DMS153 (cell line): ENCODE data around the gene VIT.
"Not testable (repeated sequence)": the region's sequence is repeated elsewhere in the genome, so short reads cannot be mapped to it uniquely, and the experiment has no call there.

ENCODE experiments used
- DNase-seq: peaks from one replicate; lab custom pipeline; 2025; lab: John Stamatoyannopoulos, UW

The VIT gene

GRCh38 chr2:36678856-36679255 is 17.7 kb upstream of the VIT start:
- DNase-seq: no peak

DNA sequence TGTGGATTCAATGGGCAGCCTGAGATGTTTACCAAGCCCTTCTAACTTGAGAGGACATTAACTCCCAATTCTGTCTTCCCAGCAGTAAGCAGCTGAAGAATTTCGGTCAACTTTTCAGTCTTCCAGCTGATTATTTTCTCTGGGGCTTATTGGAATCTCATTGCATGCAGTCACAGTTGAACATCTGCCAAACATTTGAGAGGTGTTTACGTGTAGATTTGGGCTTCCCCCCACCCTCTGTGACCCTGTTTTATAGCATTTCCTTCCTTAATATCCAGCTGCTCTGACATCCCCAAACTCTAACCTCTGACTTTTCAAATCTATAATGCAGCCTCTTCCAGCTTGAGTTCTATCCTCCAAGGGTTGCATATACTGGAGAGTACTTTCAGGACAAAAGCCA is 16.5 kb upstream of the VIT start:
- no peak for DNase-seq

GRCh38 chr2:36682562-36682961 is 13.9 kb upstream of the VIT start:
- DNase-seq: no peak

DNA sequence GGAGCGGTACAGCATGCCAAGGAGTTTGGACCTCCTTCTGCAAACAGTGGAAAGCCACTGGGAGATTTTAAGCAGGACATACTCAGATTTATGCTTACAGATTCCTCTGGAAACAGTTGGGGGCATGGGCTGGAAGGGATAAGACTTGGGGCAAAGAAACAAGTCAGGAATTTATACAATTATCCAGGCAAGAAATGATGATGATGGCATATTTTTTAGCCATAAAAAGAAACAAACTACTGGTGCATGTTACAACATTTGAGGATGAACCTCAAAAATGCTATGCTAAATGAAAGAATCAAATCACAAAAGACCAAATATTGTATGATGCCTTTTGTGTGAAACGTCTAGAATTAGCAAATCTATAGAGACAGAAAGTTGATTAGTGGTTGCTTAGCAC is 13.5 kb upstream of the VIT start:
- DNase-seq: no peak

DNA sequence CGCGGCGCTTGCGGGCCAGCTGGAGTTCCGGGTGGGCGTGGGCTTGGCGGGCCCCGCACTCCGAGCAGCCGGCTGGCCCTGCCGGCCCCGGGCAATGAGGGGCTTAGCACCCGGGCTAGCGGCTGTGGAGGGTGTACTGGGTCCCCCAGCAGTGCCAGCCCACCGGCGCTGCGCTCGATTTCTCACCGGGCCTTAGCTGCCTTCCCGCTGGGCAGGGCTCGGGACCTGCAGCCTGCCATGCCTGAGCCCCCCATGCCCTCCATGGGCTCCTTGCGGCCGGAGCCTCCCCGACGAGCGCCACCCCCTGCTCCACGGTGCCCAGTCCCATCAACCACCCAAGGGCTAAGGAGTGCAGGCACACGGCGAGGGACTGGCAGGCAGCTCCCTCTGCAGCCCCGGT is 8.2 kb upstream of the VIT start:
- DNase-seq: not testable (repeated sequence)

DNA sequence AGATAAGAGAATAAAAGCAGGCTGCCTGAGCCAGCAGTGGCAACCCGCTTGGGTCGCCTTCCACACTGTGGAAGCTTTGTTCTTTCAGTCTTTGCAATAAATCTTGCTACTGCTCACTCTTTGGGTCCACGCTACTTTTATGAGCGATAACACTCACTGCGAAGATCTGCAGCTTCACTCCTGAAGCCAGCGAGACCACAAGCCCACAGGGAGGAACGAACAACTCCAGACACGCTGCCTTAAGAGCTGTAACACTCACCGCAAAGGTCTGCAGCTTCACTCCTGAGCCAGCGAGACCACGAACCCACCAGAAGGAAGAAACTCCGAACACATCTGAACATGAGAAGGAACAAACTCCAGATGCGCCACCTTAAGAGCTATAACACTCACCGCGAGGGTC is 7.5 kb upstream of the VIT start:
- not testable (repeated sequence) for DNase-seq

DNA sequence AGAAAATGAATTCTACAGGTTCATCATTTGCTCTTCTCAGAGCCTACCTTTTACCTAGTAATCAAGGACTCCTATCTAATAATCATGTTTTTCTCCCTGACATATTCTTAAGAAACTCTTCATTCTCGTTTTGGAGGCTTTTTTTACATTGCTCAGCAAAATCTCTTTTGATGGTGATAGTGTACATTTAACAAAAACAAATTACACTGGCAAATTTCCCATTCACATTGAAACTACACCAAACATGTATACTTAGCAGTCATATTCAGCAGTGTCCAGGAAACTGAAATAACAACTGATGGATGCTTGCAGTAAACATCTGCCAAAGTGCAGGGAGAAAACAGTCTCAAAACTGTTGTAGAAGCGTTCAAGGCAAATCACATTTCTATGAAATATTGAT is 4.4 kb upstream of the VIT start:
- no peak for DNase-seq

DNA sequence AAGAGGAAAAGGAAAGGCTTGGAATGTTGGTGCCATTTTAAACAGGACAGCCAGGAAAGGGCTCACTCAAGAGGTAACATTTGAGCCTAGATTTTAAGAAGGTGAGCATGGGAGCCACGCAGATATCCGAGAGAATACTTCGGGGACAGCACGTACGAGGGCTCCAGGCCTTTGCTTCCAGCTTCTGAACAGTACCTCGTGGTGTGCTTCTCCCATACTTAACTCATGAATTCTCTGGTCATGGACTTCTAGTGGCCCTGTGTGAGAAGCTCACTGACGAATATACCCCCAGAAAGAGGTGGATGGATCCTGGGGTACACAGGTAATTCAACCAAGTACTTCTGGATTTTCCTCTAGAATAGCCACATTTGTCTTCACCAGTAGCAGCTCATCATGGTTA is 2.7 kb upstream of the VIT start:
- DNase-seq: no peak

GRCh38 chr2:36695746-36696415 is 626 bp upstream of the VIT start:
- no peak for DNase-seq

GRCh38 chr2:36697424-36698066 is 1.0 kb downstream of the VIT start:
- no peak for DNase-seq

DNA sequence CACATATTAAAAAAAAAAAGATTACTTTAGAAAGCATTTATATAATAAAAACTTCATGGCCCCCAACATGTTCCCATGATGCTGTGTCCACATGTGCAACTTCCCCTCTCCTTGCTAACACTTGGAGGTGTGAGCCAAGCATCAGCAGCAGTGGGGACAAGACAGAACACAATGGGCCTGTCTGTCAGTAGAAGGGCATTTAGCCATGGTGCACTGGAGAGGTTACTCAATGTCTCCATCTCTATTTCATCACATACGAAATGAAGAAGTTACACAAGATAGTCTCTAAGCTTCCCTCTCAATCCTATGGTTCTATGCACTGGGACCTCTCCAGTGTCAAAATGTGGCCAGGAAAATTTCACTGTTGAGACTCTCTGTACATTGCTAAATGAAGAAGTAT is 2.5 kb downstream of the VIT start:
- no peak for DNase-seq

DNA sequence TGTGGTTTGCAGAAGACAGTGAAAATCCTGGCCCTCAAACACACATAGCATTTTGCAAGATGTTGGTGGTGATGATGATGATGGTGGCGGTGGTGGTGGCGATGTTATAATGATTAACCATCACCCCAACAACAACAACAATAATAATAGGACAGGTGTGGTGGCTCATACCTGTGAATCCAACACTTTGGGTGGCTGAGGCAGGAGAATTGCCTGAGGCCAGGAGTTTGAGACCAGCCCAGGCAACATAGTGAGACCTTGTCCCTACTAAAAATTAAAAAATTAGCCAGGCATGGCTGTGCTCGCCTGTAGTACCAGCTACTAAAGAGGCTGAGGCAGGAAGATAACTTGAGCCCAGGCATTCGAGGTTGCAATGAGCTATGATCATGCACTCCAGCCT is 3.8 kb downstream of the VIT start:
- no peak for DNase-seq

- no peak for DNase-seq
Measured at GRCh38 chr2:36701391-36701795, 4.9 kb downstream of the VIT start.

GRCh38 chr2:36701918-36702317 is 5.4 kb downstream of the VIT start:
- no peak for DNase-seq

DNA sequence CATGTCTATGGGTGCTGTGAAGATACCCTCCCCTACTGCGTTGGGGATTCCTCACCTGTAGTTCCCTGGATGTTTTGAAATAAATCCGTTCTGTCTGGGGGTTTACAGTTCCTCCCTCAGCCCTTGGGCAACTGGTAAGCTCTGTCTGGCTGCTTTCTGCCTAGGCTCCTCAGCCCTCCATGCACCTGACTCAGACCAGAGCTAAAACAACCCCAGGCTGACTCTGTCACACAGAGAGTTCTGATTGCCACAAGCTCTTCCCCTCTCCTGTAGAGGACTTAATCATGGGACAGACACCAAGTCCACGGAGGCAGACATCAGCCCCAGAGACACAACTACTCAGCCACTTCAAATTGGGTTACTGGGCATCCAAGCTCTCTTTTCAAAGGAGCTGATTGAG is 6.3 kb downstream of the VIT start:
- DNase-seq: no peak

- no peak for DNase-seq
Measured at GRCh38 chr2:36704475-36705150, 8.1 kb downstream of the VIT start.

DNA sequence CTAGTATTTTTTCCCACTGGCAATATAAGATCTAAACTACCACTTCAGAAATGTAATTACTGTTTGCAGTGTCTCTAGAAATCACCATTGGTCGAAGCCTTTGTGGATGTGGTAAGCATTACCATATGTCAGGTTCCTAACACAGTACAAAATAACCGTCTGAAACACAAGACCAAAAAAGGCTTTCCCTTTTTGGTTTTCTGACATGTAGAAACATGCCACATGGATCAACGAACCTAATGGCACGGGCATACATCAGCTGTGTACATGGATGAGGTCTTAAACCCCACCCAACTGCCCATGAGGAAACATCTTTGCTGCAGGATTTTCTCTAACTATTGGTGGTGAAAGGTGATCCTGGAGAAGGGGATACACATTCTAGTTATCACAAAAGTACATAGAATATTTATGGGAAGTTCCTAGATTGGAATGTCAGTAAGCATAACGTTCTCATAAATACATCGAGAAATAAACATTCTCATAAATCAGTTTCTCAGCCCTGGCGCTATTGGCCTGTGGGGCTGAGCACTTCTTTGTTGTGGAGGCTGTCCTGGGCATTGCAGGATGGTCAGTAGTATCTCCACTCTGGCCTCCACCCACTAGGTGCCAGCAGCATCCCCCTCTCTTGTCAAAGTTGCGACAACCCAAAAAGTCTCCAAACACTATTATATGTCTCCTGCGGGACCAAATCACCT is 9.0 kb downstream of the VIT start:
- DNase-seq: no peak

DNA sequence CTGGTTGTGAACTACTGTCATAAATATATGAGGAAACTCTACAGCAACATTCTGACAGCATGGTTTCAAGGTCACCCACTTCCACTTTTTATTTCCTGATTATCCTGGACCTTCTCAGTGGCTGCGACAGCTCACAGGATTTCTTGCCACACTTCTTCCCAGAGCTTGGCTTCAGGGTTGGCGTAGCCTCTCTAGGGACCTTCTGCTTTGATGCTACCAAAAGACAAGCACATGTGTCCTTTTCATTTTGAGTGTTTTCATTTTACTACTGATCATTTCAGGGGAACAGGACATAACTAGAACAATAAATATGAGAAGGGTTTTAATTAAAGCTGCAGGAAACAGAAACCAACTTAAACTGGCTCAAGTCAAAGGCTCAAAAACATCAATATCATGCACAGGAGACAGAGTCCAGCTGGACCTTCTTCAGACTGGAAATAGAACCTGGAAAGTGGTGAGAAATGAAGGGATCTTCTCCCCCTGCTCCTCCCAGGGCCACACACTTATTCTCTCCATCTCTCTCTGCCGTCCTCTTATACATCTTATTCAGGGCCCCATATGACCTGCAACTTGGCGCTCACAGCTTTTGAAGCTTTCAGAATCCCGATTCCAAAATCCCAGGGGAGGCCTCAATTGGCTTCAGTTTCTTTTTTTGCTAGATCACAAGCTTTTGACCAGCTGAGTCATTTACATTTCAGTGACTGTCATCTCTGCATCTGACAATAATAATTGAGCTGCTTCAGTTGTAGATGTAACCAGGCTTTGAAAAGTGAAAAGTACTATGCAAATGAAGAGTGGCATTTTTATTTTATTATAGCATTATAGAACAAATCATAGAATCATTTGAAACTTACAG is 9.7 kb downstream of the VIT start:
- DNase-seq: no peak

GRCh38 chr2:36707050-36707449 is 10.5 kb downstream of the VIT start:
- no peak for DNase-seq

DNA sequence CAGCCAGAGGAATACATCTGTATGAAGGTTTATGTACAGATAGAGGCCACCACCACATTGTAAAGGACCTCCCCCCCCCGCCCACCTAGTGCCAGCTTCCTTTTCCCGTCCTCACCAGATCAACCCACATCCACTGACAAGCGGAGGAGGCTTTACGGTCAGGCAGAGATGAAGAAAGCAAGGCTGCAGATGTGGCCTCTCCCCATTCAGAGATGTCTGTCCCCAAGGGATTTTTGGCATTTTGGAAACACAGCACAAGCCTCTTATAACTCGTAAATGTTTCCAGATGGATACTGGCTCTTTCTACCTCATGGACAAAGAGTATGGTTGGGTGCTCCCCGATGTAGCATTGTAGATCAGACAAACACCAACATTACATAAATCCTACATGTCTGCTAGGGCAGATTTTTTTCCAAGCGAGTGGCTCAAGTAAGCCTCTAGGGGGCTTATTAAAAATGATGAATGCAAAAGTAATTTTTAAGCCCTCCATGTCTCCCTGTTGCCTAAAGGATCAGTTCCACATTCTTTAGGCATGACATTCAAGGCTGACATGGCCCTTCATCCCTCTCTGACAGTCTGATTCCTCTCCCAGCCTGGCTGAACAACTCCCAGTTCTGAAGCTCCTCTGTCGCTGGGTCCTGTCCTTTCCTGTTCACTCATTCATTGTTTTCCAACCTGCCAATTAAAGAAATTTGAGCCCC is 11.7 kb downstream of the VIT start:
- no peak for DNase-seq

DNA sequence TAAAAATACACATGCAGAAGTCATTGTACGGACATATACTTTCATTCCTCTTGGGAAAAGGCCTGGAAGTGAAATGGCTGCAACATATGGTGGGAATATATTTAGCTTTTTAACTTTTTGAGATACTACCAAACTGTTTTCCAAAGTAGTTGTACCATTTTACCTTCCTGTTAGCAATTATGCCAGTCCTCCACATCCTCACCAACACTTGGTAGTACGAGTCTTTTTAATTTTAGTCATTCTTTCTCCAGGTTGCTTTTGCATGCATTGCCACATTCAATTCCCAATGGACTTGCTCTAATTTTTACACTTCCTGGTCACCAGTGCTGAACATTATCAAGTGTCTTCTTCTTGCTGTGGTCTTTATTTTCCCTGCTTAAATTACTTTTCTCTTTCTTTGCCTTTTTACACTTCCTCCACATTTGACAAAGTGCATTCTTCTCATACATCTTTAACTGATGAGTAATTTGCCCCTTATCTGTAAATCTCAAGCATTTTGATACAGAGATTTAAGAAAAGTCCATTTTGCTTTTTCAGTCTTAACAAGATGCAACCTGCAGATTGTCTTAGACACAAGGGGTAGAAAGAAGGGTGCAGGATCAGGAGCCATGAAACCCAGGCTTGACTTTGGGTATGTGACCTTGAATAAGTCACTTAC is 14.5 kb downstream of the VIT start:
- no peak for DNase-seq
